ENCODE measurements around the gene TAS2R50. TPM values are rescaled to one million over a fixed set of nuclear protein-coding genes. Genes with fewer than 3 reads are reported as not detected.

The TAS2R50 gene
- total RNA-seq, 1 experiment from 2014 or later = 0.34 TPM

DNA sequence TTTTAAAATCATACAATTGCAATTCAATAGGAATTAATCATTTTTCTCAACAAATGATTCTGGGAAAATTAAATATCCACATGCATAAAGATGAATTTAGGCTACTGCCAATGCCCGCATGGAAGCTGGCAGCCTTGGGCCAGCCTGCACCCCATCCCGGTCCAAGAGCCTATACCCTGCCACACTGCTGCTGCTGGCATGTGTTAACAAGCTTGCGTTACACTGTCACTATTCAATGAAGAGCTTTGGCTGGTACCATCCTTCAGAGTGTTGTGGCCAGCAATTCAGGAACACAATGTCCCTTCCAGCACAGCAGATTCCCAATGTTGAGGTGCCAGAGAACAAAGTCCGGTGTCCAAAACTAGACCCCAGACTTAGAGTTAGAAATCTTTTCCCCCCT is 34.1 kb downstream of the TAS2R50 start:
- no peak for DNase-seq (ENCODE audit: low read depth)

- DNase-seq (ENCODE audit: low read depth) = no peak
Observed at GRCh38 chr12:10943167-10943566, 43.5 kb downstream of the TAS2R50 start.

GRCh38 chr12:10941916-10942607 is 44.6 kb downstream of the TAS2R50 start:
- DNase-seq (ENCODE audit: low read depth) = peak; percentile 13

- no peak for DNase-seq (ENCODE audit: low read depth)
Observed at GRCh38 chr12:10941369-10941768, 45.3 kb downstream of the TAS2R50 start.

DNA sequence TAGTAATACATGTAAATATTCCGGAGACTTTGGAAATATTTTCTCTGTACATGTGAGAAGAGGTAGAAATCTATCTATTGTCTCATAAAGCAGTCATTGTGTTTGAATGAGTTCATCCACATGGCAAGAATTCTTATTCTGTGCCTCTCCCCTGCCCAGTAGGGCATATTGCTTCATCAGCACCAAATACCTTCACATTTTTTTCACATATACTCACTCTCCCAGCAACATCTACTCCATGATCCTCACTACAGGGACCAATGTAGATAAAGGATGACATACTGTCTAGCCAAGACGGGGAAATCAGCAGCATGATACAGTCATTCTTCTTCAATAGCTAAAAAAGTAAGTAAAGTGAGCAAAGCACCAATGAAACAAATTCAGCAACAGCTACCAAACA is 46.3 kb downstream of the TAS2R50 start:
- DNase-seq (ENCODE audit: low read depth) = peak; percentile 1

GRCh38 chr12:10939163-10939562 is 47.5 kb downstream of the TAS2R50 start, which contains the start of gene TAS2R14:
TSS of gene TAS2R14 (minus strand) at chr12:10939263. CDS start at chr12:10939207, 56 bp downstream.
- no peak for DNase-seq (ENCODE audit: low read depth)

DNA sequence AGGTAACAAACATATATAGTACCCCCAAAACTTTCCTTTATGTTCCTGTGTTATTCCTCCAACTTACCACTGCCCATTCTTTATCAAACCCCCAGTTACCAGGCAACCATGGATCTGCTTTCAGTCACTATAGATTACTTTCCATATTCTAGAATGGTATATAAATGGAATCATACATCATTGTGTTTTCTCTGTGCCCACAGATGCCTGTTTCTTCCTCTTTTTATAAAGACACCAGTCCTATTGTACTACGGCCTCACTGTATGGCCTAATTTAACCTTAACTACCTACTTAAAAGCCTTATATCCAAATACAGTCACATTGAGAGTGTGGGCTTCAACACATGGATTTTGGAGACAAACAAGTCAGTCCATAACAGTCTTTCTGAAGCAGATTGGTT is 50.2 kb downstream of the TAS2R50 start:
- no peak for DNase-seq (ENCODE audit: low read depth)

Other genes with a start within 250 kb of the TAS2R50 start
- gene TAS2R7, start 184.3 kb downstream of the TAS2R50 start, total RNA-seq (2014; rRNA removed; shearing (Covaris generic)) = not detected in 2 replicates
- gene TAS2R8, start 179.6 kb downstream of the TAS2R50 start, total RNA-seq (2014; rRNA removed; shearing (Covaris generic)) = not detected in 2 replicates
- gene TAS2R9, start 176.7 kb downstream of the TAS2R50 start, total RNA-seq (2014; rRNA removed; shearing (Covaris generic)) = not detected in 2 replicates
- not detected in 2 replicates for gene TAS2R10, start 160.6 kb downstream of the TAS2R50 start, total RNA-seq (2014; rRNA removed; shearing (Covaris generic))
- 0.74 TPM in 1 of 2 replicates, not detected in the other for gene PRR4, start 137.4 kb downstream of the TAS2R50 start, total RNA-seq (2014; rRNA removed; shearing (Covaris generic))
- 1.1 and 6.4 TPM in 2 replicates for gene PRH1, start 102.7 kb downstream of the TAS2R50 start, total RNA-seq (2014; rRNA removed; shearing (Covaris generic))
- gene TAS2R13, start 77.3 kb downstream of the TAS2R50 start, total RNA-seq (2014; rRNA removed; shearing (Covaris generic)) = 0.29 TPM in 1 of 2 replicates, not detected in the other
- gene PRH2, start 57.7 kb downstream of the TAS2R50 start, total RNA-seq (2014; rRNA removed; shearing (Covaris generic)) = not detected in 2 replicates
- gene TAS2R14, start 47.6 kb downstream of the TAS2R50 start, total RNA-seq (2014; rRNA removed; shearing (Covaris generic)) = 0.15 TPM in 1 of 2 replicates, not detected in the other
- gene TAS2R20, start 11.4 kb upstream of the TAS2R50 start, total RNA-seq (2014; rRNA removed; shearing (Covaris generic)) = 0.74 TPM in 1 of 2 replicates, not detected in the other
- 9.0 TPM in 1 of 2 replicates, not detected in the other for gene TAS2R19, start 35.7 kb upstream of the TAS2R50 start, total RNA-seq (2014; rRNA removed; shearing (Covaris generic))
- gene TAS2R31, start 44.5 kb upstream of the TAS2R50 start, total RNA-seq (2014; rRNA removed; shearing (Covaris generic)) = 0.97 TPM in 1 of 2 replicates, not detected in the other
- gene TAS2R46, start 75.4 kb upstream of the TAS2R50 start, total RNA-seq (2014; rRNA removed; shearing (Covaris generic)) = not detected in 2 replicates
- gene TAS2R43, start 105.4 kb upstream of the TAS2R50 start, total RNA-seq (2014; rRNA removed; shearing (Covaris generic)) = 1.6 TPM in 1 of 2 replicates, not detected in the other
- gene TAS2R30, start 147.7 kb upstream of the TAS2R50 start, total RNA-seq (2014; rRNA removed; shearing (Covaris generic)) = 0.46 TPM in 1 of 2 replicates, not detected in the other
- gene SMIM10L1, start 184.3 kb upstream of the TAS2R50 start, total RNA-seq (2014; rRNA removed; shearing (Covaris generic)) = 7.7 and 7.9 TPM in 2 replicates
- gene TAS2R42, start 200.0 kb upstream of the TAS2R50 start, total RNA-seq (2014; rRNA removed; shearing (Covaris generic)) = not detected in 2 replicates

Measured in Daoy (cell line).